Measurements from ENCODE around the gene GALNT10.
A peak's percentile ranks its signal among the peaks of the same experiment; 100 is the strongest.

Gene GALNT10

GRCh38 chr5:154442801-154443200 lies 252.3 kb downstream of the GALNT10 start:
- no peak overlapping the region for H3K4me3 ChIP-seq (replicated peaks; ENCODE audit: low read depth, low read length)

DNA sequence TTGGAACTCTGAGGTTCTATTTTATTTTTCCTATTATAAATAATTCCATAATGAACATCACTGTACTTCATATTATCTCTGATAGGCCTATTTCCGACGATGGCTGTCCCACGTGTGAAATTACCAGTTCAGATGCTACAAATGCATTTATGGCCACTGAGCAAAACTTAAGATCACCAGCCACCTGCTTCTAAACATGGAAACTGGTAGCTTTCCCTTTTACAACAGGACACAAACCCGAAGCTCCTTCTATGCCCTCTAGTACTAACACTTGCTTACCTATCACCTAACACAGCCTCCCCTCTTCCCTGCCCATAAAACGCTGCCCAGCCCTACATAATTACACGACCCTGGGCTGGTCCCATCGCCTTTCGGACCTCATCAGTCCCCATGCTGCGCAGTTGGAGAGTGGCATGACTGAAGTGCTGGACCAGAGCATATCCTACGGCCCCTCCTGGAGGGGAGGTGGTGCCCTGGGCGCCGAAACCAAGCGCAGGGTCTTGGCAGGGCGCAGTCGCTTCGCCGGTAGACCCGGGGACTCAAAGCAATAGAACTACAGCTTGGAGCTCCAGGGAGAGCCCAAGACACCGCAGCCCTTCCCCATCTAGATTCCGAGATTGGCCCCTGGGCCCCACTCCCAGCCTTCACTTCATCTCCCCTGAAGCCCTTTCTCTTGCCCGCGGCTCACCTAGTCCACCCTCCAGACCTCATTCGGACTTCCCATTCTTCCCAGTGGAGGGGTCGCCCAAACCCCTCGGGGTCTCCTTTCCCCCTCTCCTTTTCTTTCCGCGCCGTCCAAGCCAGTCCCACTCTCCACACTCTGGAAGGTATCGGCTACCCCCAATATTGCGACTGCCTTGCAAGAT lies 254.3 kb downstream of the GALNT10 start:
- TF ChIP-seq CTCF (IDR thresholded peaks at IDR 0.05; ENCODE audit: insufficient read depth, low read length, poor library complexity, severe bottlenecking) = no peak
- H3K27me3 ChIP-seq (replicated peaks; ENCODE audit: control insufficient read depth, insufficient read depth, low read length) = no peaks in the 10 kb centered on the region
- DNase-seq (ENCODE audit: extremely low read depth, insufficient read length) = peak; percentile 48
- H3K36me3 ChIP-seq (ENCODE audit: control insufficient read depth, insufficient read depth, low read length) = peaks cover 11% of the 10 kb centered on the region
- H3K4me3 ChIP-seq (replicated peaks; ENCODE audit: low read depth, low read length) = peak overlapping the region; percentile 95

More at GRCh38 chr5:154442801-154443200, 252.3 kb downstream of the GALNT10 start:
- DNase-seq (ENCODE audit: extremely low read depth, insufficient read length) = no peak
- TF ChIP-seq CTCF (IDR thresholded peaks at IDR 0.05; ENCODE audit: insufficient read depth, low read length, poor library complexity, severe bottlenecking) = no peak
- Histone ChIP-seq H3K36me3 (ENCODE audit: control insufficient read depth, insufficient read depth, low read length) (peaks cover 14% of the 10 kb centered on the region), H3K27me3 (replicated peaks; ENCODE audit: control insufficient read depth, insufficient read depth, low read length) (no peaks in the 10 kb centered on the region)

DNA sequence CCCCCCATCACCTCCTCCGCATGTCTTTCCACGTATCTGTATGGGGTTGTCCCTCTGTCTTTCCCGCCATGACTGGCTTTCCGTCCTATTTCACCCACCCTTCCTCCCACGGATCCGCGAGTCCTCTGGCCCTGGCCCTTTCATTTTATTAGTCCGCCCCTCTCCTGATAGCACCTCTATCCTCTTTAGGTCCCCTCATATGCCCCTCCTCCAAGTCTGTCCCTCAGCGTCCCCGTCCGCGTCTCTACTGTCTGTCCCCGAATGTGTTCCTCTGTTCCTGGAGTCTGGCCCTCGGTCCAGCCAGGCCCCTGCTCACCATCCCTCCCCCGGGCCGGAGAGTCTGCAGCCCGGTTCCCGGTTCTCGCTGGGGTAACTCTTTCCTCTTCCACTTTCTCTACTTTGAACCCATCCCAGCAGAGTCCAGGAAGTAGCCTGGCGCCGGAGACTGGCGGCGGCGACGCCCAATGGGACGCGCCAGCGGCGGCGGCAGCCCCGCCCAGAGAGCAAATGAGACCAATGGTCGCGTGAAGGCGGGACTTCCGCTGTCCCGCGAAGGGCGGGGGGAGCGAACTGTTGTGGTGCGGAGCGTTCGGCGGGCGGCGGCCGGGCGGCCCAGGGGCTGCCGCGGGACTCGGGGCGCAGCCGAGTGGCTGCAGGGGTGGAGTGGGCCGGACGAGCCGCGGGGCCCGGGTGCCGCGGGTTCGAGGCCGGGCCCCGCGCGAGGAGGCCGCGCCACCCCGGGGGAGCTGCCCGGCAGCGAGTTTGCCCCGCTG lies 255.1 kb downstream of the GALNT10 start, which contains the start of gene SAP30L:
TSS of gene SAP30L (plus strand) at position 576 of the 773 bp plus-strand sequence. CDS start 608 bp downstream, outside the sequence.
- no peak for TF ChIP-seq CTCF (IDR thresholded peaks at IDR 0.05; ENCODE audit: insufficient read depth, low read length, poor library complexity, severe bottlenecking)
- H3K27me3 ChIP-seq (replicated peaks; ENCODE audit: control insufficient read depth, insufficient read depth, low read length) = no peaks in the 10 kb centered on the region

GRCh38 chr5:154446195-154447088 lies 255.9 kb downstream of the GALNT10 start:
- Histone ChIP-seq H3K36me3 (ENCODE audit: control insufficient read depth, insufficient read depth, low read length) (peaks cover 2% of the 10 kb centered on the region; the same call in 1 of the 2 replicates), H3K27me3 (replicated peaks; ENCODE audit: control insufficient read depth, insufficient read depth, low read length) (no peaks in the 10 kb centered on the region), H3K4me3 (replicated peaks; ENCODE audit: low read depth, low read length) (peak overlapping the region; percentile 95)
- no peak for TF ChIP-seq CTCF (IDR thresholded peaks at IDR 0.05; ENCODE audit: insufficient read depth, low read length, poor library complexity, severe bottlenecking)
- peak; percentile 61 for DNase-seq (ENCODE audit: extremely low read depth, insufficient read length)

More for the DNA sequence above, 255.1 kb downstream of the GALNT10 start, which contains the start of gene SAP30L:
- peak; percentile 98 for DNase-seq (ENCODE audit: extremely low read depth, insufficient read length)
- peaks cover 7% of the 10 kb centered on the region for H3K36me3 ChIP-seq (ENCODE audit: control insufficient read depth, insufficient read depth, low read length)
- H3K4me3 ChIP-seq (replicated peaks; ENCODE audit: low read depth, low read length) = peak within 1 kb of the TSS; percentile 95

GRCh38 chr5:154447089-154447725 lies 256.7 kb downstream of the GALNT10 start:
- Histone ChIP-seq H3K27me3 (replicated peaks; ENCODE audit: control insufficient read depth, insufficient read depth, low read length) (no peaks in the 10 kb centered on the region), H3K36me3 (ENCODE audit: control insufficient read depth, insufficient read depth, low read length) (peaks cover 2% of the 10 kb centered on the region; the same call in 1 of the 2 replicates), H3K4me3 (replicated peaks; ENCODE audit: low read depth, low read length) (peak overlapping the region; percentile 95)
- no peak for DNase-seq (ENCODE audit: extremely low read depth, insufficient read length)
- no peak for TF ChIP-seq CTCF (IDR thresholded peaks at IDR 0.05; ENCODE audit: insufficient read depth, low read length, poor library complexity, severe bottlenecking)

All from GM06990 (cell line).